NCI-H2081 (cell line): ENCODE results near the gene RALGPS2.

Source experiments
- DNase-seq, 2 experiments: peaks; one replicate each; lab custom pipeline; 2025; lab: John Stamatoyannopoulos, UW

RALGPS2 gene

DNA sequence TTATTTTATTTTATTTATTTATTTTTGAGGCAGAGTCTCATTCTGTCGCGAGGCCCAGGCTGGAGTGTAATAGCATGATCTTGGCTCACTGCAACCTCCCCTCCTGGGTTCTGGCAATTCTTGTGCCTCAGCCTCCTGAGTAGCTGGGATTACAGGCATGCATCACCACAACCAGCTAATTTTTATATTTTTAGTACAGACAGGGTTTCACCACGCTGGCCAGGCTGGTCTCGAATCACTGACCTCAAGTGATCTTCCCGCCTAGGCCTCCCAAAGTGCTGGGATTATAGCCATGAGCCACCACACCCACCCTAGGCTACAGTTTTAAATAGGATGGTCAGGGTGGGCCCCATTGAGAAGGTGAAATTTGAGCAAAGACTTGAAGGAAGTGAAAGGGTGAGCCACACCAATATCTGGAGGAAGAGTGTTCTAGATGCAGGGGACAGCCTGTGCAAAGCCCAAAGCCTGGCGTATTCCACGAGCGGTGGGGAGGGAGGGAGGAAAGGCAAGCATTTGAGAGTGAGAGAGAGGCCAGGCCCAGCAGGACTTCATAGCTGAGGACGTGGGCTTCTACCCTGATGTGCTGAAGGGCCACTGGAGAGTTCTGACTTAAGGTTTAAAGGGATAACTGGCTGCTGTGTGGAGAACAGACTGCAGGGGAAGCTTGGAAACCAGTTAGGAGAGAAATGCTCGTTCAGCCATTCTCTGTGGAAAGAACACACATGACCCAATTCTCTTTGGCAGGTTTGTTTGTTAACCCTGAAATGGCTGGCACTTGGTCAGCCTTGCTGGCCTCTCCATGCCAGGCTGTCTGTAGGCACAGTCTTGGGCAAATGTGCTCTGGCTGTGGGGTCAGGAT is 238.0 kb downstream of the RALGPS2 start:
- no peak for DNase-seq

DNA sequence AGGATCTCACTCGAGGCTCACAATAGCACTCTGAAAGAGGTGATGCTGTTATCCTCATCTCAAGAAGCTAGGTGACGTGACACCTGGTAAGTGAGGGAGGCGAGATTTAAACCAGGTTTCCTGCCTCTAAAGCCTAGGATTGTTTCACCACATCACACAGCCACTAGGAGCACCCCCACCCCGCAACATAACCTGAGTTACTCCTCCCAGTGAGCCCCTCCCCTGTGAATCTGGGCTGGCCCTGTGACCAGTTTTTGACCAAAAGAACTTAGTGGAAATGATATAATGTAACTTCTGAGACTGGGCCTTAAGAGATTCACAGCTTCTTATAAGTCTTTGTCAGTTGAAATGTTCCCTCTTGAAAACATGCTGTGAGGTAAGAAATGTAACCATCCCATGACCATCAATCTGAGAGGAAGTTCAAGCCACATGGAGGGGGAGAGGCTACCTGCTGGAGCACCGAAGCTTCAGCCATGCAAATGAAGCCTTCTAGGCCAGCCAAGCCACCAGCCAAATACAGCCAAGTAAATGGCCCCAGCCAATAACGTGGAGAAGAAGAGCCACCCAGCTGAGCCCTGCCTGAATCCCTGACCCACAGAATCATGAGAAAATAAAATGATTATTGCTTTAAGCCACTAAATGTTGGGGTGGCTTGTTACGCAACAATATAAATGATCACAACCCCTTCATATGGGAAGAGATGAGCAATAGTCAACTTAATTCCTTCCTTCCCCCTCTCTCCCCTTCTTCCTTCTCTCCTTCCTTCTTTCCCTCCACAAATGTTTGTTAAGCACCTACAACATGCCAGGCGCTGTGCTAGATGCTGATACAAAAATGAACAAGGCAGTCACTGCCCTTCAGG is 239.7 kb downstream of the RALGPS2 start:
- no peak for DNase-seq

DNA sequence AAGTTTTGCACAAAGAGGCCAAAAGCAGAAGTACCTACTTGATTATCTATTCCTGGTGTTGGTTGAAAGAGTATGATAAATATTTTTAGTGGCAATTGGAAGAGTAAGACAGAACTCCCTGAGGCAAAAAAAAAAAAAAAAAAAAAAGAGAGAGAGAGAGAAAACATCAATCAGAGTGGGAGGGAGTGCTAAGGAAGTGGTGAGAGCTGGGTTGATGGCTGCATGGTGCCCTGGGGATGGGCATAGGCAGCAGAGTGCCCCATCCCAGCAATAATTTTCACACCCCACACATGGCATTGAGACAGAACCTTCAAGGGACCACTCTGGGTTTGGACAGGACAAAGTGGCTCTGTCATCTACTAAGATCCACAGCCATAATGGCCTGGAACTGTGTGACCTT is 241.3 kb downstream of the RALGPS2 start:
- DNase-seq, result no peak

DNA sequence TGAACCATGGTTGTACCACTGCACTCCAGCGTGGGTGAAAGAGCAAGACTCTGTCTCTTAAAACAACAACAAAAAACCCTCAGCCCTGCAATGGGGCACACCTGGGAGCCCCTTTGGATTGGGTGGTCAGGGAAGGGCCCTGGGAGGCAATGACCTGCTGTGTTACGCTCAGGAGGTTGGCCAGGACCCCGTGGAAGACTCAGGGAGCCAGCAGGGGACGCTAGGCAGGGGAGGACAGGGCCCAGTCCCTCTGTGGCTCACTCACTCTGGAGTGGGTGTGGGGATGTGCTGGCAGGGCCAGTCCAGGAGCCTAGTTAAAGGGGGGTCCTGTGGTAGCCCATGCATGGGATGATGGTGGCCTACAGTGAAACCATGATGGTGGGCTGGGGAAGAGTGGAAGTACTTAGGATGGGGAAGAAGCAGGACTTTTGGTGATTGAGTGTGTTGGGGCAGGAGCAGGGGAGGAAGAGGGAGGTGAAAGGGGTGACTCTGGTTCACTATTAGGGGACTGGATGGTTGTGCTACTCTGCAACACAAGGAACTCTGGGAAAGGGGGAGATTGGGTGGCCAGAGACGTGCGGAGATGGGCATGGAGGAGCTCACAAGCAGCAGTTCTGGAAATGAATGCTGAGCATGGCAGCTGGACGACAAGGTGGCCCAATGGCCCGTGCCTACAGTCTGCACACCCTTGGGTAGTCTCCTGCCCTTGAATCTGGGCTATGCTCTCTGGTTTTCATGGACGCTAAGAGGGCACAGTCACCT is 244.4 kb downstream of the RALGPS2 start:
- DNase-seq, result no peak

DNA sequence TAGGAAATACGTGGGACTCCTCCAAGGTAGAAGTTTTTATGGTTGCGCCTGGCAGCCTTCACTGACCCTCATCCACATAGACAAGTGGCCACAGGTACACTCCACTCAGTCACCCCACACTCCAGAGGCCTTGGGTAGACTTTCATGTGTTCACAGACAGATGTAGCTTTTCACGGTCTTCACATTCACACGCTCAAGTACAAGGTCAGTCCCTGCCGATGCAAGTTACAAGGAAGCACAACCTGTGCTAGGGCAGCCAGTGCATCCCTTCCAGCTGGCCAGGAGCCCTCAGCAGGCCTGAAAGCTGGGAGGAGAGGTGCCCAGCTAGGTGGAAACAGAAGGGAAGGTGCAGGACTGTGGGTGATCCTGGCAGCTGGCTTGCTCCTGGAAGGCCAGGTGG is 245.1 kb downstream of the RALGPS2 start:
- no peak for DNase-seq
